H1 (cell line): ENCODE data around the gene MAP4.

Experiments used
- CTCF ChIP-seq, 3 experiments: IDR thresholded peaks; 1 replicate in 2 of 3; 2 replicates in 1 of 3; pipeline versions ENCODE4 v1.5.1 to v1.6.1; 2011; ENCODE audit warnings: low read length in 3 of 3, mild to moderate bottlenecking in 3 of 3, inconsistent platforms in 2 of 3, low read depth in 1 of 3, moderate library complexity in 1 of 3; ENCODE audit not compliant: insufficient read depth in 1 of 3; ENCODE audit errors: control extremely low read depth in 1 of 3
- GABPA ChIP-seq: IDR thresholded peaks from 2 replicates; pipeline ENCODE4 v1.6.1; 2011; ENCODE audit warnings: mild to moderate bottlenecking, low read length, moderate library complexity, borderline replicate concordance; ENCODE audit not compliant: insufficient read depth
- MAX ChIP-seq: IDR thresholded peaks from 2 replicates; pipeline ENCODE4 v1.6.1; 2012; ENCODE audit warnings: inconsistent platforms
- POLR2A ChIP-seq, 2 experiments: IDR thresholded peaks; 1 replicate in 1 of 2; 2 replicates in 1 of 2; pipeline ENCODE4 v1.6.1; 2011; ENCODE audit warnings: low read depth in 2 of 2, low read length in 2 of 2, mild to moderate bottlenecking in 2 of 2; ENCODE audit errors: control extremely low read depth in 1 of 2

- TF ChIP-seq MAX (no peak), CTCF (IDR thresholded peaks at IDR 0.05; ENCODE audit: control extremely low read depth in 1 of 3, insufficient read depth in 1 of 3, low read depth in 1 of 3, low read length in 3 of 3) (no peak), GABPA (no peak), POLR2A (IDR thresholded peaks at IDR 0.05; ENCODE audit: control extremely low read depth in 1 of 2, low read depth in 2 of 2, low read length in 2 of 2) (no peak)
Observed at GRCh38 chr3:48015431-48016180, 610 bp downstream of the MAP4 start.
